Caco-2 (cell line): ENCODE results near the gene MFRP. TPM values are rescaled to one million over a fixed set of nuclear protein-coding genes. Genes with fewer than 3 reads are reported as not detected.
A peak's percentile ranks its signal among the peaks of the same experiment; 100 is the strongest.

Experiments
- BruUV-seq: library from RNA; stranded (reverse); fragments of 400-500 nt; replicated peaks from 2 replicates; lab custom pipeline; 2021; lab: Mats Ljungman, UMichigan
- CTCF ChIA-PET: fragments of 300-600 bp; sonication (Branson Sonifier 250); formaldehyde crosslinking; loops from one replicate; lab custom pipeline; 2022; ENCODE audit warnings: antibody characterized with exemption; lab: Charles Lee
- POLR2A ChIA-PET: fragments of 300-600 bp; sonication (Branson Sonifier 250); formaldehyde crosslinking; loops from one replicate; lab custom pipeline; 2022; ENCODE audit warnings: antibody characterized with exemption; lab: Charles Lee
- DNase-seq, 2 experiments: peaks; one replicate each; pipeline versions ENCODE4 v3.0.0 to v3.0.0-alpha.2; 2020 to 2022
- H3K27me3 ChIP-seq: replicated peaks from 2 replicates; pipeline ENCODE4 v1.6.0; 2011; ENCODE audit warnings: low read length; ENCODE audit not compliant: control insufficient read depth, insufficient read depth
- H3K36me3 ChIP-seq: 2 replicates; pipeline ENCODE4 v1.5.1; 2011; ENCODE audit warnings: low read length; ENCODE audit not compliant: control insufficient read depth, insufficient read depth
- H3K4me1 ChIP-seq: fragments of 250-450 bp; sonication (Bioruptor Pico); 2 replicates; pipeline ENCODE4 v1.5.1; 2020; ENCODE audit warnings: mild to moderate bottlenecking
- H3K4me3 ChIP-seq: 2 replicates; pipeline ENCODE4 v1.5.1; 2011; ENCODE audit warnings: low read depth, mild to moderate bottlenecking, control low read depth, low read length
- H3K9me3 ChIP-seq: fragments of 250-450 bp; sonication (Bioruptor Pico); 2 replicates; pipeline ENCODE4 v1.5.1; 2020; ENCODE audit warnings: mild to moderate bottlenecking, moderate library complexity
- H3K27ac Mint-ChIP-seq: one replicate; pipeline ENCODE4 v1.8.0; 2022; ENCODE audit warnings: mixed read lengths; ENCODE audit not compliant: unreplicated experiment
- H3K27me3 Mint-ChIP-seq: one replicate; pipeline ENCODE4 v1.8.0; 2022; ENCODE audit warnings: mixed read lengths; ENCODE audit not compliant: insufficient read depth, unreplicated experiment
- H3K36me3 Mint-ChIP-seq: one replicate; pipeline ENCODE4 v1.8.0; 2022; ENCODE audit warnings: mild to moderate bottlenecking, mixed read lengths; ENCODE audit not compliant: insufficient read depth, unreplicated experiment
- H3K4me1 Mint-ChIP-seq: one replicate; pipeline ENCODE4 v1.8.0; 2022; ENCODE audit warnings: low read depth, mixed read lengths; ENCODE audit not compliant: unreplicated experiment
- H3K4me3 Mint-ChIP-seq: one replicate; pipeline ENCODE4 v1.8.0; 2022; ENCODE audit warnings: mild to moderate bottlenecking, moderate library complexity, mixed read lengths; ENCODE audit not compliant: unreplicated experiment
- H3K9me3 Mint-ChIP-seq: one replicate; pipeline ENCODE4 v1.8.0; 2022; ENCODE audit warnings: mixed read lengths; ENCODE audit not compliant: unreplicated experiment
- intact Hi-C: fragments of 100-400 bp; cut with micrococcal nuclease; formaldehyde crosslinking; loops from one replicate; pipeline ENCODE4 v1.10.0; 2022; ENCODE audit not compliant: unreplicated experiment
- total RNA-seq: library from RNA; stranded (reverse); gene quantifications from 2 replicates; pipeline ENCODE4 v1.2.3, GENCODE V29; 2022
- TF ChIP-seq, protein P1 (sequence below), 2 experiments: fragments of 200-600 bp in 1 of 2; IDR thresholded peaks; 1 replicate in 1 of 2; 2 replicates in 1 of 2; pipeline versions ENCODE4 v1.5.1 to v1.8.0; 2011 to 2022; ENCODE audit warnings: antibody characterized with exemption in 1 of 2, control low read depth in 1 of 2, inconsistent platforms in 1 of 2, low read depth in 1 of 2, low read length in 1 of 2, mild to moderate bottlenecking in 1 of 2, moderate library complexity in 1 of 2; ENCODE audit not compliant: insufficient read depth in 1 of 2, severe bottlenecking in 1 of 2, unreplicated experiment in 1 of 2

MFRP gene
- total RNA-seq, 1 experiment from 2014 or later, result not detected

DNA sequence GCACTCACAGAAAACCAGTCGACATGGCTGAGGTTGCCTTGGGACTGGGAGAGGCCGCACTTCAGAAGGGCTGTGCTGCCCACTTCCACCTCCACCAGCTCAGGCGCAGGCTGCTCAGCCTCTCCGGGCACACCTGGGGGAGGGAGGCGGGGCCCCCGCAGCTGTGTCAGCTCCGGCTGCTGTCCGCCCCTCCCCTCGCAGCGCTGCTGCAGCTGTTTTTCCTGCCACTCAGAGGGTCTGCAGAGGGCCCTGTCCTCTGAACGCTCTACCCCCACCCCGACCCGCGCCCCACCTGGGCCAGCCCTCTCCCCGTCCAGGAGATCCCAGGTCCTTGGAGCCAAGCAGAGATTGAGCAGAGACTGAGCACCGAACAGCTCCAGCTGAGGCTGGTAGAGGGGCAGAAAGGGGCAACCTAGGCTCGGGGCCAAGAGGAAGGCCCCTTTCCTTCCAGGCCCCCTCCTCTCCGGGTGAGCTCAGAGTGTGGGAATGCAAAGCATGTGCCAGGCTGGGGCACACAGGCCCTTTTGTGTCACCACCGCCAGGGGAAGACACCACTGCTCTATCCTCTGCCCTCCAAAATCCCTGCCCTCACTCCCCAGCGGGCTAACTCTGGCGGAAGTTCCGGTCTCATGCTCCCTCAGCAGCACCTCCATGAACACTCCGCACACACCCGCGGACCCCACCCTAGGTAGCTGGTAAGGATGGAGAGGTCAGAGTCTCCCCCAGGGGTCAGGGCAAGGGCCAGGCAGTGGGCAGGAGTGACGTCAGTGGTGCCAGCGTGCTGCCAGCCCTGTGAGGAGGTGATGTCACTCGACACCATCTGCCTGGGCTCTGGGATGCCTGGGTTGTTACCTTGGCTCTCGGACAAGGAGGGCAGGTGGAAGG is 31.1 kb downstream of the MFRP start:
- CTCF ChIA-PET, result interaction anchor here (0.6 to 1.8 kb wide), 8 partner anchors 8 to 81 kb away, joined by 3 to 10 read pairs (median 4); partner anchors contain the start of gene USP2
- intact Hi-C loops, result loop anchor here (10.0 kb wide), 1 partner anchor 111 kb away; the partner anchor contains the start of gene CBL
- H3K4me1 Mint-ChIP-seq, result no peaks in the 10 kb centered on the region

DNA sequence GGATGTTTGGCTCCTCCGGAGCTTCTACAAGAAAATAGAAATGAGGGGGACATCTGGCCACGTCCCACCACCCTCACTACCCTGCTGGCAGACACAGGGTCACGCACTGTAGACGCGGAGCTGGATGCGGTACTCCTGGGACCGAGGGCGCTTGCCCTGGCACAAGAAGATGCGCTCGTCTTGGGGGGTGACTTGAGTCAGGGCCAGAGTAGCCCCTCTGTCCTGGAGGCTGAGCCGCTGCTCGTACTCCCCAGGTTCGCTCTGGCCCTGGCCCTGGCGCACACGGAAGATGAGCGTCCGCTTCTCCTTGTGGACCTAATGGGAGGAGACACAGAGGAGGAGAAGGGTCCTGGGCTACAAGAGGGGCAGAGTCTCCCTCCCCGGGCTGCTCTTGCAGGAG is 31.8 kb downstream of the MFRP start:
- intact Hi-C loops, result loop anchor here (10.0 kb wide), 1 partner anchor 110 kb away; the partner anchor contains the start of gene CBL
- H3K4me3 ChIP-seq, result peak overlapping the region; percentile 8; the same call in 1 of the 2 replicates

More for the DNA sequence above, 31.1 kb downstream of the MFRP start:
- TF ChIP-seq, protein P1, sequence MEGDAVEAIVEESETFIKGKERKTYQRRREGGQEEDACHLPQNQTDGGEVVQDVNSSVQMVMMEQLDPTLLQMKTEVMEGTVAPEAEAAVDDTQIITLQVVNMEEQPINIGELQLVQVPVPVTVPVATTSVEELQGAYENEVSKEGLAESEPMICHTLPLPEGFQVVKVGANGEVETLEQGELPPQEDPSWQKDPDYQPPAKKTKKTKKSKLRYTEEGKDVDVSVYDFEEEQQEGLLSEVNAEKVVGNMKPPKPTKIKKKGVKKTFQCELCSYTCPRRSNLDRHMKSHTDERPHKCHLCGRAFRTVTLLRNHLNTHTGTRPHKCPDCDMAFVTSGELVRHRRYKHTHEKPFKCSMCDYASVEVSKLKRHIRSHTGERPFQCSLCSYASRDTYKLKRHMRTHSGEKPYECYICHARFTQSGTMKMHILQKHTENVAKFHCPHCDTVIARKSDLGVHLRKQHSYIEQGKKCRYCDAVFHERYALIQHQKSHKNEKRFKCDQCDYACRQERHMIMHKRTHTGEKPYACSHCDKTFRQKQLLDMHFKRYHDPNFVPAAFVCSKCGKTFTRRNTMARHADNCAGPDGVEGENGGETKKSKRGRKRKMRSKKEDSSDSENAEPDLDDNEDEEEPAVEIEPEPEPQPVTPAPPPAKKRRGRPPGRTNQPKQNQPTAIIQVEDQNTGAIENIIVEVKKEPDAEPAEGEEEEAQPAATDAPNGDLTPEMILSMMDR (IDR thresholded peaks at IDR 0.05; ENCODE audit: insufficient read depth in 1 of 2, low read depth in 1 of 2, low read length in 1 of 2, severe bottlenecking in 1 of 2, unreplicated experiment in 1 of 2), result peak in 1 of 2 experiments; percentile 21
- POLR2A ChIA-PET, result no interaction called here
- peaks cover 7% of the 10 kb centered on the region for H3K27me3 ChIP-seq
- no peaks in the 10 kb centered on the region for H3K9me3 ChIP-seq
- Mint-ChIP-seq H3K27ac (no peak overlapping the region), H3K27me3 (peaks cover 5% of the 10 kb centered on the region), H3K36me3 (peaks cover 13% of the 10 kb centered on the region), H3K4me3 (peak overlapping the region; percentile 76), H3K9me3 (no peaks in the 10 kb centered on the region)
- peaks cover 23% of the 10 kb centered on the region for H3K4me1 ChIP-seq
- H3K4me3 ChIP-seq, result peak overlapping the region; percentile 8; the same call in 1 of the 2 replicates
- H3K36me3 ChIP-seq, result no peaks in the 10 kb centered on the region
- BruUV-seq, result no TSS peak
- peak; percentile 53 to 58 for DNase-seq

DNA sequence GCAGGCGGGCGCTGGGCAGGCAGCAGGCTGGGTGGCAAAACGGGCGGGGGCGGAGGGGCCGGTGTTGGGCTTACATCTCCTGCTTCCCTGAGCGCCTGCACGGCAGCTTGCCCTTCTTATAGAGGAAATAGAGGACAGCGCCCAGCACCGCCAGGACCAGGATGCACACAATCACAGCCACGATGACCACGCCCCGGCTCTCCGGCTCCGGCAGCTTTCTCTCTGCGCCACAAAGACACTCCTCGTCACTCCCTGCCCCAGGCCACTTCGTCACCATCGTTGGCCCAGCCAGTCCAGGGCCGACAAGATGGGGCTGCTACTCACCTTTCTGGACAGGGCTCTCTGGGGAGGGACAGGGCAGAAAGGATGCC is 35.8 kb downstream of the MFRP start:
- TF ChIP-seq, protein P1 (IDR thresholded peaks at IDR 0.05; ENCODE audit: insufficient read depth in 1 of 2, low read depth in 1 of 2, low read length in 1 of 2, severe bottlenecking in 1 of 2, unreplicated experiment in 1 of 2), result no peak
- CTCF ChIA-PET, result no interaction called here
- H3K36me3 Mint-ChIP-seq, result peaks cover 38% of the 10 kb centered on the region
- H3K4me1 Mint-ChIP-seq, result no peaks in the 10 kb centered on the region
- H3K9me3 Mint-ChIP-seq, result no peaks in the 10 kb centered on the region
- Histone ChIP-seq H3K36me3 (0 out of 2 replicates have a peak, but pooled peaks cover 2% of the 10 kb centered on the region), H3K9me3 (no peaks in the 10 kb centered on the region), H3K27me3 (peaks cover 5% of the 10 kb centered on the region), H3K4me1 (peaks cover 9% of the 10 kb centered on the region; the same call in 1 of the 2 replicates), H3K4me3 (no peak overlapping the region)
- no peak for DNase-seq
- BruUV-seq, result no TSS peak
- peaks cover 5% of the 10 kb centered on the region for H3K27me3 Mint-ChIP-seq
- intact Hi-C loops, result loop anchor here (10.0 kb wide), 1 partner anchor 106 kb away; the partner anchor contains the start of gene CBL
- POLR2A ChIA-PET, result no interaction called here
- H3K27ac Mint-ChIP-seq, result no peak overlapping the region
- no peak overlapping the region for H3K4me3 Mint-ChIP-seq

More for the DNA sequence above, 31.8 kb downstream of the MFRP start:
- TF ChIP-seq, protein P1 (IDR thresholded peaks at IDR 0.05; ENCODE audit: insufficient read depth in 1 of 2, low read depth in 1 of 2, low read length in 1 of 2, severe bottlenecking in 1 of 2, unreplicated experiment in 1 of 2), result no peak
- peaks cover 23% of the 10 kb centered on the region for H3K4me1 ChIP-seq
- H3K9me3 ChIP-seq, result no peaks in the 10 kb centered on the region
- Mint-ChIP-seq H3K9me3 (no peaks in the 10 kb centered on the region), H3K36me3 (peaks cover 19% of the 10 kb centered on the region), H3K27me3 (peaks cover 5% of the 10 kb centered on the region), H3K27ac (no peak overlapping the region), H3K4me1 (no peaks in the 10 kb centered on the region), H3K4me3 (peak overlapping the region; percentile 76)
- no TSS peak for BruUV-seq
- DNase-seq, result no peak
- ChIA-PET POLR2A (no interaction called here), CTCF (interaction anchor here (0.7 to 1.8 kb wide), 6 partner anchors 7 to 66 kb away, joined by 3 to 10 read pairs (median 4); partner anchors contain the start of gene USP2)
- peaks cover 7% of the 10 kb centered on the region for H3K27me3 ChIP-seq
- H3K36me3 ChIP-seq, result no peaks in the 10 kb centered on the region
